H1 (cell line): ENCODE measurements around the gene TUBA4B. TPM values are rescaled to one million over a fixed set of nuclear protein-coding genes. Genes with fewer than 3 reads are reported as not detected.

ENCODE experiments used
- ATF3 ChIP-seq: IDR thresholded peaks from 2 replicates; pipeline ENCODE4 v1.6.1; 2011; ENCODE audit warnings: low read depth, mild to moderate bottlenecking, low read length; ENCODE audit not compliant: insufficient read depth
- BCL11A ChIP-seq, 2 experiments: IDR thresholded peaks; one replicate each; pipeline ENCODE4 v1.6.1; 2011; ENCODE audit warnings: low read depth in 2 of 2, low read length in 2 of 2, mild to moderate bottlenecking in 2 of 2
- CEBPB ChIP-seq: IDR thresholded peaks from 2 replicates; pipeline ENCODE4 v1.6.1; 2012; ENCODE audit warnings: low read depth, low read length
- CHD1 ChIP-seq: IDR thresholded peaks from 2 replicates; pipeline ENCODE4 v1.6.1; 2012; ENCODE audit warnings: low read depth, low read length, improper control_type of control experiment
- CHD2 ChIP-seq: IDR thresholded peaks from 2 replicates; pipeline ENCODE4 v1.6.1; 2012; ENCODE audit warnings: low read length, improper control_type of control experiment
- CREB1 ChIP-seq: IDR thresholded peaks from 2 replicates; pipeline ENCODE4 v1.6.1; 2012; ENCODE audit warnings: inconsistent platforms
- EGR1 ChIP-seq: IDR thresholded peaks from 2 replicates; pipeline ENCODE4 v1.6.1; 2011; ENCODE audit warnings: low read depth, low read length, borderline replicate concordance
- EZH2 ChIP-seq: fragments of 200-600 bp; sonication (generic); IDR thresholded peaks from 2 replicates; pipeline ENCODE4 v1.7.1; 2012; ENCODE audit warnings: low read depth, mild to moderate bottlenecking, moderate library complexity, low read length, inconsistent platforms; ENCODE audit not compliant: severe bottlenecking
- HDAC2 ChIP-seq, 2 experiments: fragments of 300-600 bp in 1 of 2; sonication (generic) in 1 of 2; IDR thresholded peaks; 2 replicates each; pipeline ENCODE4 v1.6.1; 2011 to 2012; ENCODE audit warnings: low read depth in 2 of 2, low read length in 2 of 2, mild to moderate bottlenecking in 2 of 2, moderate library complexity in 2 of 2, borderline replicate concordance in 1 of 2, inconsistent platforms in 1 of 2
- HDAC6 ChIP-seq: IDR thresholded peaks from one replicate; pipeline ENCODE4 v1.7.1; 2012; ENCODE audit warnings: low read depth, mild to moderate bottlenecking, inconsistent platforms, low read length, moderate library complexity
- KDM1A ChIP-seq: fragments of 200-600, 300-600 bp; sonication (generic); IDR thresholded peaks from 2 replicates; pipeline ENCODE4 v1.7.1; 2016; ENCODE audit warnings: mild to moderate bottlenecking, low read length, borderline replicate concordance
- KDM4A ChIP-seq: IDR thresholded peaks from one replicate; pipeline ENCODE4 v1.7.1; 2012; ENCODE audit warnings: low read depth, mild to moderate bottlenecking, moderate library complexity, low read length, inconsistent platforms; ENCODE audit not compliant: severe bottlenecking
- MAX ChIP-seq: IDR thresholded peaks from 2 replicates; pipeline ENCODE4 v1.6.1; 2012; ENCODE audit warnings: inconsistent platforms
- POLR2A ChIP-seq, 2 experiments: IDR thresholded peaks; 1 replicate in 1 of 2; 2 replicates in 1 of 2; pipeline ENCODE4 v1.6.1; 2011; ENCODE audit warnings: low read depth in 2 of 2, low read length in 2 of 2, mild to moderate bottlenecking in 2 of 2; ENCODE audit errors: control extremely low read depth in 1 of 2
- POLR2AphosphoS5 ChIP-seq: IDR thresholded peaks from 2 replicates; pipeline ENCODE4 v1.6.1; 2011; ENCODE audit warnings: low read depth, low read length
- RFX5 ChIP-seq: IDR thresholded peaks from 2 replicates; pipeline ENCODE4 v1.6.1; 2011; ENCODE audit warnings: low read depth, low read length, improper control_type of control experiment, borderline replicate concordance
- RXRA ChIP-seq: IDR thresholded peaks from 2 replicates; pipeline ENCODE4 v1.6.1; 2011; ENCODE audit warnings: low read depth, mild to moderate bottlenecking, low read length, moderate library complexity; ENCODE audit not compliant: insufficient read depth
- SIN3A ChIP-seq, 2 experiments: IDR thresholded peaks in 1 of 2; conservative IDR thresholded peaks in 1 of 2; 2 replicates each; pipeline ENCODE4 v1.6.1; 2011 to 2012; ENCODE audit warnings: low read length in 2 of 2, improper control_type of control experiment in 1 of 2, low read depth in 1 of 2, mild to moderate bottlenecking in 1 of 2
- SIX5 ChIP-seq: IDR thresholded peaks from 2 replicates; pipeline ENCODE4 v1.6.1; 2011; ENCODE audit warnings: mild to moderate bottlenecking, low read depth, low read length
- SP1 ChIP-seq: IDR thresholded peaks from 2 replicates; pipeline ENCODE4 v1.6.1; 2011; ENCODE audit warnings: low read depth, low read length
- SP4 ChIP-seq: IDR thresholded peaks from 2 replicates; pipeline ENCODE4 v1.6.1; 2012; ENCODE audit warnings: low read length, inconsistent platforms
- TEAD4 ChIP-seq: IDR thresholded peaks from 2 replicates; pipeline ENCODE4 v1.6.1; 2012; ENCODE audit warnings: low read depth, low read length, inconsistent platforms, mixed read lengths
- ZNF274 ChIP-seq: IDR thresholded peaks from 2 replicates; pipeline ENCODE4 v1.7.0; 2012; ENCODE audit warnings: low read length, borderline replicate concordance; ENCODE audit errors: extremely low read depth
- polyA plus RNA-seq, 7 experiments: library from polyadenylated mRNA; depleted of rRNA in 3 of 7; stranded (reverse) in 5 of 7; unstranded in 2 of 7; fragments of >200 nt in 5 of 7; fragments of 200-250 nt in 2 of 7; gene quantifications; 1 replicate in 5 of 7; 2 replicates in 1 of 7; 4 replicates in 1 of 7; pipeline versions ENCODE4 v1.2.1 to v1.2.3, GENCODE V29; 2011 to 2013; ENCODE audit warnings: missing spikeins in 2 of 7, mixed read lengths in 2 of 7
- total RNA-seq: library from RNA; stranded (reverse); fragmentation: NEBNext Ultra II Directional; extraction: Animal tissue kit (Norgen Biotek cat#: 25700); gene quantifications from 2 replicates; pipeline ENCODE4 v1.2.1, GENCODE V29; 2021

TUBA4B gene
- total and polyA plus RNA-seq, 2 of the 8 experiments (the other 6 are each of a cell fraction or from before 2014, with no cell fraction given) = 0.08 to 0.24 TPM

GRCh38 chr2:219218732-219219701 lies 34.0 kb upstream of the TUBA4B start, which contains the start of gene ABCB6 (continued):
- no peak; the same call in 1 of the 2 replicates for TF ChIP-seq TEAD4
- no peak for TF ChIP-seq HDAC6
- no peak for TF ChIP-seq CEBPB
- TF ChIP-seq SIX5 = no peak
- TF ChIP-seq RFX5 = no peak
- TF ChIP-seq KDM4A = peak; percentile 93
- no peak for TF ChIP-seq CHD1
- peak; percentile 79; the same call in 1 of the 2 replicates for TF ChIP-seq SP4
- no peak for TF ChIP-seq BCL11A (IDR thresholded peaks at IDR 0.05; ENCODE audit: low read depth in 2 of 2, low read length in 2 of 2)
- no peak; a peak in 1 of 4 replicates for TF ChIP-seq HDAC2 (IDR thresholded peaks at IDR 0.05; ENCODE audit: borderline replicate concordance in 1 of 2, low read depth in 2 of 2, low read length in 2 of 2)
- no peak for TF ChIP-seq KDM1A
- TF ChIP-seq POLR2A (IDR thresholded peaks at IDR 0.05; ENCODE audit: control extremely low read depth in 1 of 2, low read depth in 2 of 2, low read length in 2 of 2) = peak in 1 of 2 experiments; percentile 93; a peak in 2 of 3 replicates
- peak; percentile 70; the same call in 1 of the 2 replicates for TF ChIP-seq ATF3
- no peak for TF ChIP-seq EZH2
- peak; percentile 97 for TF ChIP-seq MAX
- no peak; the same call in 1 of the 2 replicates for TF ChIP-seq SP1
- no peak; the same call in 1 of the 2 replicates for TF ChIP-seq CHD2
- no peak for TF ChIP-seq RXRA
- TF ChIP-seq POLR2AphosphoS5 = peak; percentile 83
- TF ChIP-seq EGR1 = no peak
- no peak for TF ChIP-seq ZNF274
- TF ChIP-seq SIN3A (conservative IDR thresholded peaks at IDR 0.05 in 1 of 2, IDR thresholded peaks at IDR 0.05 in 1 of 2; ENCODE audit: low read depth in 1 of 2, low read length in 2 of 2) = 0 out of 4 replicates have a peak, but pooled peaks of 1 of the 2 experiments have one; percentile 34
- no peak; the same call in 1 of the 2 replicates for TF ChIP-seq CREB1
